CD14-positive monocyte (primary cell): Measurements from ENCODE around the gene SH3YL1. TPM values are rescaled to one million over a fixed set of nuclear protein-coding genes. Genes with fewer than 3 reads are reported as not detected.

Experiments used
- DNase-seq, 3 donors: peaks; one replicate each; pipeline ENCODE4 v3.0.0-alpha.2; 2011 to 2022
- H2AFZ ChIP-seq: 2 replicates; pipeline ENCODE4 v1.6.0; 2012; ENCODE audit warnings: mild to moderate bottlenecking, low read depth, low read length, inconsistent platforms; ENCODE audit not compliant: insufficient read depth, poor library complexity, severe bottlenecking
- H3K27ac ChIP-seq, 2 donors: 1 replicate in 1 of 2; 2 replicates in 1 of 2; pipeline ENCODE4 v1.5.1; 2012 to 2013; ENCODE audit warnings: low read length in 2 of 2, control low read depth in 1 of 2, inconsistent platforms in 1 of 2, low read depth in 1 of 2, mild to moderate bottlenecking in 1 of 2
- H3K27me3 ChIP-seq, 2 donors: one replicate each; pipeline versions ENCODE4 v1.6.0 to v1.6.1; 2011 to 2013; ENCODE audit warnings: low read length in 2 of 2; ENCODE audit not compliant: control insufficient read depth in 2 of 2, insufficient read depth in 2 of 2
- H3K36me3 ChIP-seq, 2 donors: replicated peaks in 1 of 2; 1 replicate in 1 of 2; 2 replicates in 1 of 2; pipeline versions ENCODE4 v1.5.1 to v1.6.1; 2012 to 2013; ENCODE audit warnings: low read length in 2 of 2, control low read depth in 1 of 2, inconsistent platforms in 1 of 2, mild to moderate bottlenecking in 1 of 2; ENCODE audit not compliant: insufficient read depth in 2 of 2, control insufficient read depth in 1 of 2
- H3K4me1 ChIP-seq, 2 donors: 1 replicate in 1 of 2; 2 replicates in 1 of 2; pipeline versions ENCODE4 v1.5.1 to v1.6.1; 2012 to 2013; ENCODE audit warnings: low read length in 2 of 2, control low read depth in 1 of 2, inconsistent platforms in 1 of 2, mild to moderate bottlenecking in 1 of 2, moderate library complexity in 1 of 2; ENCODE audit not compliant: insufficient read depth in 2 of 2, control insufficient read depth in 1 of 2
- H3K4me2 ChIP-seq: replicated peaks from 2 replicates; pipeline ENCODE3; 2012; ENCODE audit warnings: low read length, moderate library complexity, mild to moderate bottlenecking; ENCODE audit not compliant: poor library complexity, severe bottlenecking; ENCODE audit errors: extremely low read depth
- H3K4me3 ChIP-seq, 3 experiments: fragments of 200-600 bp in 1 of 3; sonication (generic) in 1 of 3; replicated peaks in 1 of 3; 1 replicate in 2 of 3; 2 replicates in 1 of 3; pipeline ENCODE4 v1.5.1; 2011 to 2013; ENCODE audit warnings: low read length in 3 of 3, mild to moderate bottlenecking in 3 of 3, control low read depth in 2 of 3, low read depth in 2 of 3, inconsistent platforms in 1 of 3, moderate library complexity in 1 of 3
- H3K79me2 ChIP-seq: 2 replicates; pipeline ENCODE4 v1.6.0; 2012; ENCODE audit warnings: mild to moderate bottlenecking, control low read depth, inconsistent platforms, low read length, moderate library complexity; ENCODE audit not compliant: insufficient read depth
- H3K9ac ChIP-seq: 2 replicates; pipeline ENCODE4 v1.6.0; 2017; ENCODE audit warnings: low read length, mild to moderate bottlenecking; ENCODE audit not compliant: insufficient read depth, poor library complexity, severe bottlenecking
- H3K9me3 ChIP-seq, 2 donors: replicated peaks in 1 of 2; 1 replicate in 1 of 2; 2 replicates in 1 of 2; pipeline versions ENCODE4 v1.5.1 to v1.6.1; 2012 to 2013; ENCODE audit warnings: low read length in 2 of 2, control low read depth in 1 of 2; ENCODE audit not compliant: control insufficient read depth in 1 of 2, insufficient read depth in 1 of 2
- H4K20me1 ChIP-seq: 2 replicates; pipeline ENCODE4 v1.6.0; 2012; ENCODE audit warnings: mild to moderate bottlenecking, low read length, control low read depth, moderate library complexity; ENCODE audit not compliant: insufficient read depth
- H3K27ac Mint-ChIP-seq, 7 donors: one replicate each; pipeline ENCODE4 v1.8.0; 2020; ENCODE audit warnings: mild to moderate bottlenecking in 7 of 7, mixed read lengths in 7 of 7, moderate library complexity in 6 of 7, inconsistent platforms in 2 of 7
- H3K27me3 Mint-ChIP-seq, 3 donors: one replicate each; pipeline ENCODE4 v1.8.0; 2021 to 2022; ENCODE audit warnings: low read depth in 3 of 3, mild to moderate bottlenecking in 3 of 3, mixed read lengths in 3 of 3, moderate library complexity in 3 of 3, inconsistent platforms in 1 of 3
- H3K36me3 Mint-ChIP-seq, 2 donors: one replicate each; pipeline ENCODE4 v1.8.0; 2020; ENCODE audit warnings: mixed read lengths in 2 of 2, inconsistent platforms in 1 of 2, mild to moderate bottlenecking in 1 of 2
- H3K4me1 Mint-ChIP-seq: one replicate; pipeline ENCODE4 v1.8.0; 2020; ENCODE audit warnings: mild to moderate bottlenecking, mixed read lengths
- H3K4me3 Mint-ChIP-seq, 2 donors: one replicate each; pipeline ENCODE4 v1.8.0; 2020; ENCODE audit warnings: mild to moderate bottlenecking in 2 of 2, mixed read lengths in 2 of 2, moderate library complexity in 1 of 2
- H3K9me3 Mint-ChIP-seq, 7 donors: one replicate each; pipeline ENCODE4 v1.8.0; 2020 to 2022; ENCODE audit warnings: mixed read lengths in 7 of 7, mild to moderate bottlenecking in 6 of 7, moderate library complexity in 6 of 7, inconsistent platforms in 2 of 7
- CTCF ChIP-seq: fragments of 200-600 bp; IDR thresholded peaks from one replicate; pipeline ENCODE4 v1.8.0; 2022; ENCODE audit warnings: antibody characterized with exemption, mild to moderate bottlenecking
- WGBS: methylation state at CpG from one replicate; pipeline ENCODE4 v1.1.5; 2013; ENCODE audit warnings: missing lambda C conversion rate; ENCODE audit not compliant: insufficient coverage; 5-methylcytosine and 5-hydroxymethylcytosine counted together
- intact Hi-C, 2 donors: fragments of 100-400 bp; cut with micrococcal nuclease; formaldehyde crosslinking; loops; one replicate each; pipeline versions ENCODE4 v1.15.0 to v1.15.1; 2023
- polyA plus RNA-seq, 3 donors: library from polyadenylated mRNA; depleted of rRNA in 1 of 3; unstranded in 2 of 3; stranded (reverse) in 1 of 3; fragments of 300-500 nt in 2 of 3; fragments of >200 nt in 1 of 3; fragmentation: Illumina TruSeq in 2 of 3; gene quantifications; 1 replicate in 2 of 3; 2 replicates in 1 of 3; pipeline ENCODE4 v1.2.3, GENCODE V29; 2012 to 2021

The SH3YL1 gene
- polyA plus RNA-seq, 3 donors: 2.4 to 11.7 (median 4.0) TPM

GRCh38 chr2:210660-211059 is 53.2 kb downstream of the SH3YL1 start:
- H3K36me3 Mint-ChIP-seq: no peaks in the 10 kb centered on the region
- H3K9me3 ChIP-seq: peaks cover 24 to 42% of the 10 kb centered on the region in 2 donors
- no peaks in the 10 kb centered on the region for H3K4me1 Mint-ChIP-seq
- H3K9me3 Mint-ChIP-seq: peaks cover 6 to 20% (median 9%) of the 10 kb centered on the region in 7 donors
- no peak overlapping the region for H3K4me3 Mint-ChIP-seq
- intact Hi-C loops: no loop called here
- no peak overlapping the region for H2AFZ ChIP-seq
- no peak for TF ChIP-seq CTCF
- H3K4me1 ChIP-seq: no peaks in the 10 kb centered on the region
- no peaks in the 10 kb centered on the region for H3K27me3 ChIP-seq
- no peaks in the 10 kb centered on the region for H4K20me1 ChIP-seq
- DNase-seq: no peak
- H3K27ac ChIP-seq: no peak overlapping the region
- no peaks in the 10 kb centered on the region for H3K36me3 ChIP-seq
- H3K4me2 ChIP-seq: no peak overlapping the region
- no peak overlapping the region for H3K27ac Mint-ChIP-seq
- peaks cover 0 to 5% (median 3%) of the 10 kb centered on the region in 3 donors for H3K27me3 Mint-ChIP-seq
- no peaks in the 10 kb centered on the region for H3K79me2 ChIP-seq
- H3K4me3 ChIP-seq: no peak overlapping the region
- 86% methylated on average over 3 of the region's 4 CpGs for WGBS
- H3K9ac ChIP-seq: no peak overlapping the region

GRCh38 chr2:209470-209869 is 54.4 kb downstream of the SH3YL1 start:
- H3K27me3 Mint-ChIP-seq: peaks cover 0 to 5% (median 3%) of the 10 kb centered on the region in 3 donors
- Histone ChIP-seq H3K36me3 (no peaks in the 10 kb centered on the region), H3K9me3 (peaks cover 32 to 46% of the 10 kb centered on the region in 2 donors), H3K27me3 (no peaks in the 10 kb centered on the region), H3K79me2 (no peaks in the 10 kb centered on the region), H3K4me1 (no peaks in the 10 kb centered on the region), H3K9ac (no peak overlapping the region), H2AFZ (no peak overlapping the region), H3K4me2 (no peak overlapping the region), H3K27ac (no peak overlapping the region), H3K4me3 (no peak overlapping the region), H4K20me1 (no peaks in the 10 kb centered on the region)
- no peak for TF ChIP-seq CTCF
- no peak overlapping the region for H3K4me3 Mint-ChIP-seq
- H3K4me1 Mint-ChIP-seq: no peaks in the 10 kb centered on the region
- intact Hi-C loops: no loop called here
- no peak for DNase-seq
- no peaks in the 10 kb centered on the region for H3K36me3 Mint-ChIP-seq
- no peak overlapping the region for H3K27ac Mint-ChIP-seq
- peaks cover 8 to 25% (median 12%) of the 10 kb centered on the region in 7 donors for H3K9me3 Mint-ChIP-seq
- 50% methylated on average over 2 of the region's 2 CpGs for WGBS
